GM21447 (cell line): Measurements from ENCODE around the gene FGF1.
A peak's percentile ranks its signal among the peaks of the same experiment; 100 is the strongest.
"Not testable (repeated sequence)": the region's sequence is repeated elsewhere in the genome, so short reads cannot be mapped to it uniquely, and the experiment has no call there.

Experiments
- ATAC-seq: cut with Tn5 transposase; IDR thresholded peaks from one replicate; pipeline ENCODE4 v1.9.1; 2021; ENCODE audit not compliant: unreplicated experiment

FGF1 gene

DNA sequence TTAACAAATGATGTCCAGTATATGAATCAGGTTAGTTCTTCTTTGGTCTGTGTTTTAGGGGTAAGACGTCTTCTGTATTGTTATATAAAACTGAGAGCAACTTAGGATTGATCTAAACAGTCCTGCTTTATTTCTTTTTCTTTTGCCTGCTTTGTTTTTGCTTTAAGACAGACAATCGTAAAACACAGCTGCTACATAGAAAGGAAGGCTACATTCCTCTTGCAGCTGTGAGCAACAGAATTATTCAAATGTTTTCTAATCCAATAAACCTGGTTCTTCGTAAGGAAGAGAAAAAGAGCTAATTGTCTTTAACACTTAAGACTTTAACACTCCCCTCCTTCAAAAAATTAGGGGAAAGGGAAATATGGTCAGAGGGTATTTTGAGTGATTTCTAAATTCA, 14.6 kb downstream of the FGF1 start:
- no peak for ATAC-seq

DNA sequence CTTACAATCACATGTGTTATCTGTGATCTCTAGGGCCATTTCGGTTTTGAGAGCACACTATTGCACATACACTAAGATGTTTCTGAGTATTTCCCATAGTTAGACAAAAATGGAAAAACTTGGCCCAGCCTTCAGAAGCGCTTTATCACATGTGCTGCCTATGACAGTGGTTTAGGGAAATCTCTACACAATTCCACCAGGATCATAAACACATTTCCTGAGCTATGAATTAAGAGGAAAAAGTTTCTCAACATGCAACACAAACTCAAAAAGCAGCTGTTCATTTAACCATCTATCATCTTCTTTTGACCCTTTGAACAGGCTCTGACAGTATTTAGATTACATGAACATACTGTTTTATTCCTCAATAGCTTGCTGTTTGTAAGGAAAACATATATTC, 15.1 kb downstream of the FGF1 start:
- no peak for ATAC-seq

DNA sequence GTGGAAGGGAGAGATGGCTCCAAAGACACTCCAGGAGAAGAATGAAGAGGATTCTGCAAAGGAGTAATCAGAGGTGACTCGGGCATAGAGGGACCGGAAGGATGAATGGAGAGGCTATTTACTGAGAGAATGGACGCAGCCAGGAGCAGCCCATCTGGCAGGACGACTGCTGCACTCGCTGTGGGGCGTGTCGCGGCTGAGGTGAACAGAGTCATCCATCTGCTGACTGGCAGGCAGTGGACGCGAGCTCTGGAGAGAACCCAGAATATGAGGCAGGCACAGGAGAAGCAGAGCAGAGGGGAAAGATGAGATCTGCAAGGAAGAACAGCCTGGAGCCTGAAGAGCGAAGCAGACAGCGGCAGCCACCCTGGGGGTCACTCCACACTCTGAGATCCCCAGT, 16.4 kb downstream of the FGF1 start:
- no peak for ATAC-seq

DNA sequence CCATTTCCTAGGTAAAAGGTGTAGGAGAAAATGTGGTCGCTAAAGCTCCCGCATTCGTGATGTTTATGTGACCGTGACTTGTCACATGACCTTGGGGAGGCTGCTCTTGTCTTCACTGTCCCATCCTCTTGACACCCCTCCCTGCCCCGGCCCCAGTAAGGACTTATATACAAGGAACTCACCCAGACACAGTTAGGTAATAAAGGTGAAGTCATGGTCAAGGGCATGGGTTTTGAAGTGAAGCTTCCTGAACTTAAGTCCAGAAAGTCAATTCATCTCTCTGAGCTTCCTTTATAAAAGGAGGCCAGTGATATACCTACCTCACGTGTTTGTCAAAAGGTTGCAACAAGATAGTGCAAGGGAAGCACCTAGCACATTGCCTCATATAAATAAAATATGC, 17.6 kb downstream of the FGF1 start:
- no peak for ATAC-seq

DNA sequence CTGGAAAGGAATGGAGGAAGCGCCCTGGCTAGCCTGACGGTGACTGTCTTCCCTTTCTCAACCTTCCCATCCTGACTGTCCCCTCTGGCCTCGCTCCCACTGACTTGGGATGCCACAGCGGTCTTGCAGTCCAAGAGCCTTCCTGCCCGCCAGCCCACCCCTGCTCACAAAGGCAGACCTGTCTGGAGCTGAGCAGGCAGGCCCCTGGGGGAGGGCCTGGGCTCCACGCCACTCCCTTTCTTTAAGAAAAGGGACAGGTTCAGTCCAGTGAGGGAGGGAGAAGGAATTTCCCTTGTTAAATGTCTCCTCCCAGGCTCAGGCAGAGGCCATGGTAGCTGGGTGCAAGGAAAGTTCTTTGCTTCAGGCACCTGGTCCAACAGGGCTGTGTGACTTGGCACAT, 18.1 kb downstream of the FGF1 start:
- no peak for ATAC-seq

DNA sequence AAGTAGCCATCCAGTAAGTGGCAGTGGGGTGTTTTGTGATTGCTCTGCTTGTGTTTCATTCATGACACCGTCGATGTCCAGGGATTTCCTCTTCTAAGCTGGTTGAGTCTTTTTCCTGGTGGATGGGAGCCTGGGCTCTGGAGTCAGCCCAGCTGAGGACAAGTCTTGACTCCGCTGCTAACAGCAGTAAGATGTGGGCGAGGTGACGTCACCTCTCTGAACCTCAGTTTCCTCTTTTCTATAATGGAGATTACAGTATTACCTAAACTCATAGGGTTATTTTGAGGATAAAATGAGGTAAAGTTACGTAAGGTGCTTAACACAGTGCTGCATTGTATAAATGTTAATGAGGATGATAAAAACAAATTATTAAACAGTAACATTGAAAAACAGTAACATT, 21.3 kb downstream of the FGF1 start:
- no peak for ATAC-seq

DNA sequence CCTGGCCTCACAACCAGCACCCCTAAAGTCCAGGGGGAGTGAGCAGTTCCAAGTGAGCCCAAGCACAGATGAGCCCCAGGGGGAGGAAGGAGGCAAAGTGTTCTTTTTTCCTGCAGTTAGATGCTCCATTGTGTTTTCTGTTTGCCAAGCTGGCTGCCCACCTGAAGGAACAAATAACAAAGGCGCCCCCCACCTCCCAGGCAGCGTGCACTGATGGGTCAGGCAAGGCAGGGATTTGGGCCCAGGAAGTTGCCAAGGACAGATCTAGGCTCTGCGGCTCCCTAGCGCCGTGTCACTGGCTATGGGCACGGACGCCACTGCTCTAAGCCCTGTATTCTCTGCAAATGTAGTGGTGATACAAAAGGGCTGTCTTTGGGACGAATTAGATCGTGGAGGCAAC, 21.8 kb downstream of the FGF1 start:
- no peak for ATAC-seq

DNA sequence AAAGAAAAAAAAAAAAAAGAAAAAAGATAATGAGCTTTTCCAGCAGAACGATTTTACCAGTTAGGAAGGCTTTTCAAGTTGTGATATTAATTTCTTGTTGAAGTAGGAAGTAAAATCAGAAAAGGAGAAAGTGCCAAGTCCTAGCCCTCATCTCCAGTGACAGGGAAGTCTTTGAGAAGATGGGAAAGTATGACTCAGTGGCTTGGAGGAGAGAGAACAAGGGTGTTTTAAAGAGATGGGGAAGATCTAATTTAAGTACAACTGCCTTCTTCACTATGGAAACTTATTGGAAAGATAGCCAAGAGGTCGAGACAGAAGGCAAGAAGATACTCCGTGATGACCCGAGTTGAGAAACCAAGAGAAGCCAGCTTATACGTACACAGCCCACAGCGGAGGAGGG, 22.6 kb downstream of the FGF1 start:
- no peak for ATAC-seq

DNA sequence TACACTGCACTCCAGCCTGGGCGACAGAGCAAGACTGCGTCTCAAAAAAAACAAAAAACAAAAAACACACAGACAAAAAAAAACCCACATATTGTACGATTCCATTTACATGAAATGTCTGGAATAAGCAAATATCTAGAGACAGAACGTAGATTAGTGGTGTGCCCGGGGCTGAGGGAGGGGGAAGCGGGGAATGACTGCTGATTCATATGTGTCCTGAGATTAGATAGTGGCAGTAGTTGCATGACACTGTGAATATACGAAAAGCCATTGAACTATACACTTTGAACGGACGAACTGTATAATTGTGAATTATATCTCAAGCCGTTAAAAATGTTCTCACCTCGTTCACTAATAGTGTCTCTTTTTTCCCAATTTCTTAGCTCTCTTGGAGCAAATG, 23.9 kb downstream of the FGF1 start:
- ATAC-seq = no peak

DNA sequence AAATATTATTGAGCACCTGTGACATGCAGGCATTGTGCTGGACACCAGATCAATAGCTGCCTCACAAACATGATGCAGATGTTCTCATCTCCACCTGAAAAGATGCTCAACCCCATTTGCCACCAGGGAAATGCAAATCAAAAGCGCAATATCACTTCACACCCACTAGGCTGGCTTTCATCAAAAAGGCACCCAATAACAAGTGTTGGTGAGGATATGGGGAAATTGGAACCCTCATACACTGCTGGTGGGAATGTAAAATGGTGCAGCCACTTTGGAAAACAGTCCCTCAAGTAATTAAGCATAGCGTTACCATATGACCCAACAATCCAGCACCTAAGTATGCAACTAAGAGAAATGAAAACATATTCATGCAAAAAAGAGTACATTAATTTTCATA, 24.7 kb downstream of the FGF1 start:
- no peak for ATAC-seq

DNA sequence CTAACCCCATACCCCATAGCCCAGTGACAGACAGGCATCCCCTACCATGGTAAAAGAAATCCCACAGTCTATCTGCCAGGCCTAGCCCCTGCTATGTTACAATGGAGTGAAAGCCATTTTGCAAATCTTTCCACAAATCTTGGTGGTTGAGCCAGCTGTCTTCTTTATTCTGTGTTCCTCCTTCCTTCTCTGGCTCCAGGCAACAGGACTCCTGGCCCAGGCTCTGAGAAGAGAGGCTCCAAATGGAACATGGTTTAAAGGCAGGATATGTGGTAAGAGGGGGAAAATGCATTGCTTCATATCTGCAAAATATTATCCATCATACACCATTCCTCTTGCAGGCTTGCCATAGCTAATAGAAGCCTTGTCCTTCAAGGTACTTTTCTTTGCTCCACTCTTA, 25.2 kb downstream of the FGF1 start:
- no peak for ATAC-seq

DNA sequence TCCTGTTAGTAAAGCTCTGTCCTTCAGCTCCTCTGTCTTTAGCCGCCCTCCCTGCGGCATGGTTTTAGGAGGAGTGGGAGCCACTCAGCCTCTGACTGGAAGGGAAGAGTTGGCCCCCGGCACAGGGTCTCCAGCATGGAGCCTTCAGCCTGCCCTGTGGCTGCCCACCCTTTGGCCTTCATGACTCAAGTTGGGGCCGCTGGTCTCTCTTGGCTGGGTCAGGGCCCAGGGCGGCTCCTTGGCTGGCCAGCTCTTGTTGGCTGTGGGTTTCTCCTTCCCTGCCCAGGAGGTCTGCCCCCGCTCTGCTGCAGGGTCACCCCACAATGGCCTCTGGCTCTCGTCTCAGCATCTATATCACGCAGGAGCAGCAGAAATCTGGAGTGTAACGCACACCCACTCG, 25.7 kb downstream of the FGF1 start:
- no peak for ATAC-seq

DNA sequence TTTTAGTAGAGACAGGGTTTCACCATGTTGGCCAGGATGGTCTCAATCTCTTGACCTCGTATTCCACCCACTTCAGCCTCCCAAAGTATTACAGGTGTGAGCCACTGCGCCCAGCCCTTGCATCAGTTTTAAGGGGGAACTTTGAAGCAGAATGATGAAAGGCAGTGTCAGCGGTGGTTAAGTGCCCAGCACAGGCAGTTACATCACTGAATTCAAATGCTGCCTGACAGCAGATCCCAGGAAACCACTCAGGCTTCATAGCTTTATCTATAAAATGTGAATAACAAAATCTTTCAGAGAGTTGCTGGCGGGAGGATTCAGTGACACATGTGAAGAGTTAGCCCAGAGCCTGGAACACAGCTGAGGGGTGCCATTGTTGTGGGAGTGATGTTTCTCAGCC, 26.5 kb downstream of the FGF1 start:
- ATAC-seq = no peak

DNA sequence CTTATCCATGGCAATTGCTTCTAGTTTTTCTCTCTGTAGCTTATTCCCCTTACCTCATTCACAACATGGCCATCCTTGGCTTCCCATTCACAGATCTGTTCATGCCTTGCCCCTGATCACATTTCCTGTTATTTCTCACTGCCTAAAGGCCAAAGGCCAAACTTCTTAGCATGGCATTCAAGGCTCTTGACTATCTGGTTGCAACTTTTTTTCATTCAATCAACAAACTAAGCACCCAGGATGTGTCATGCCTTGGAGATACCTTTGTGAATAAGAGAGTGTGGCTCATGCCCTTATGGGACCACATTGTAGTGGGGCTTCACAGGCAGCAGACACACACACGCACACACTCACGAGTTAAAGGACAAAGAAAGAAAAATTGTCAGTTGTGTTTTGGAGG, 27.6 kb downstream of the FGF1 start:
- ATAC-seq = no peak

DNA sequence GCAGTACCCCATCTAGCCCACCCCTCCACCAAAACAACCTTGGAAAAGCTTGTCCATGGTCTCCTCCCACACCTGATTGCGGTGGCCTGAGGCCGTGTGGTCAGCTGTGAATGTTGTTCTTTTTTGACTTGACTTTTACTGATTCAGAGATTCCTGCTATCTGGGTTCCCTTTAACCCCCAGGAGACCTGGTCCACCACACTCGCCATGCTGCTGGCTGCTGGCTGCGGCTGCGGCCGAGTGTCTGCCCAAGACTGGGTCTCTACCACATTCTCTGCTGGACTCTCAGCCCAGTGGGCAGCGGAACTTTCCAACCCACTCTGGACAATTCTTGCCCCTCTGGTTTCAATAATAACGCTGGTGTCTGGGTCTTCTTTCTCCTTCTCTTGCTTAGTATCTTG, 28.4 kb downstream of the FGF1 start:
- ATAC-seq = no peak

DNA sequence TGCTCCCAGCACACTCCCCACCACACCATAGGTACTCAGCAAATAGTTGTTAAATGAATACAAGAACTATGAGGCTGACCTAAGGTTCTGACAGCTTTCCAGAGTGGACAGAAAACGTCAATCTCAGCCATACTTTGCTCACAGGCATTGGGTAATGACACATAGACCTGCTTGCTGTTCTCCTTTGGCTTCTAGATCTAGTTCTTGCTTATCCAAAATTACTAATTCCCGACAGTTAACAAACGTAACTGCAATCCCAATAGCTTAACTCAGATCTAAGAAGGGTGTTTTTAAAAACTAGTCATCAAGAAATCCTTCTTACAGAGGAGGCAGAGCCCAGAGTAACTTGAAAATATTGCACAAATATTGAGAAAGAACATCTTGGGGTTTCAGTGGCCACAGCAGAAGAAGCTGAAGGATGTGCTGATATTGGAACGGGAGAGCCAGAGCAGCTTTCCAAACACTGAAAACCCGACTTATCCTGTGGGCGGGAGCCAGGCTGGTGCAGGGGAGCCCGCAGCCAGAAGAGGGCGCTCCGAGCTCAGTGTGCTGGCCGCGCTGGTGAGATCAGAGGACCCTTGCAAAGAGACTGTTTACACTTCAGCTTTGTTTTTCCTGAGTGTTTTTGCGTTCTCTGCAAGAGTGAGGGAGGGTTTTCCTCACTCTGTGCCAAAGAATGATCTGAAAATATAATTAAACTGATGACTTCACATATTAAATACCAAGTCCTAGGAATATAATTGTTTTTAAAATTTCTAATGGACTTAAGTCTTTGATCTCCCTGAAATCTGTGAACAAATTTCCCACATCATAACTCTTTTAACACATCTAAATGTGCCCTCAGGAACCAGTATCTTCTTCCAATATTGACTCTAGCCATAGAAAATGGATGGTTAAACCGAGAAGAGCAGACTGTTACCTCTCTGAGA, 30.3 kb downstream of the FGF1 start:
- ATAC-seq = peak; percentile 73

DNA sequence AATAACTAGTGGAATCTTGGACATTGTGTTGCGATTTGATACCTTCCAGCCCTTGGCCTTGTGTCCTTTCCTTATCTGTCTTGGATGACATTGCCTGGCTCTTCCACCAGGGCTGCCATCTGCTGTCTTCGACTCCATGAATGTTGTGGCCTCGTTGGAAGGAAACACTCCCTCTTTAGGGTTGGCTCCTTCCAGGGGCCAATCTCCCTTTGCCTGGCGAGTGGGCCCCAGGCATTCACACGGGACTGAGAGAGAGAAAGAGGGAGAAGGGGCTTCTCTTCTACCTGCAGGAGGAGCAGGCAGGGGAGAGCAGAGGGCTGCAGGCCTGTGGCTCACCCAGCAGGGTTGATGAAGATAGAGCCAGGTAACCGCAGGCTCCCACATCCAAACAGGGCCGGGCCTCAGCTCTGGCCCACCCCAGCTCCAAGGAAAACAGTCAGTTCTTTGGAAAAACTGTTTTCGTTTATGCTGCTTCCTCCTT, 31.3 kb downstream of the FGF1 start:
- ATAC-seq = no peak

DNA sequence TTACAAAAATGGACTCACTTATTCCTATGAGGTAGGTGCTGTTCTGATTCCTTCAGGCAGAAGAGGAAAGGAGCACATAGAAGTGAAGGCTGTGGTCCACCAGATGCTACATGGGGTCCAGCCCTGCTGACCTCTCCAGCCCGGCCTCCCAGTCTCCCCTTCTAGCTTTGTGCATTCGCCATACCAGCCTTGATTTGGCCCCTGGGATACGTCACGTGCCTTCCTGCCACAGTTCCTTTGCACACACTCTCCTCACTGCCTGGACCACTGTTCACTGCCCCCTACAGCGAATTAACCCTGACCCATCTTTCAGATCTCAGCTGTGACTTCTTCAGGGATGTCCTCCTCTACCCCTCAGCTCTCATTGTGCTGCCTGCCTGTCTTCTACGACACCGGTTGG, 32.6 kb downstream of the FGF1 start:
- ATAC-seq = no peak

DNA sequence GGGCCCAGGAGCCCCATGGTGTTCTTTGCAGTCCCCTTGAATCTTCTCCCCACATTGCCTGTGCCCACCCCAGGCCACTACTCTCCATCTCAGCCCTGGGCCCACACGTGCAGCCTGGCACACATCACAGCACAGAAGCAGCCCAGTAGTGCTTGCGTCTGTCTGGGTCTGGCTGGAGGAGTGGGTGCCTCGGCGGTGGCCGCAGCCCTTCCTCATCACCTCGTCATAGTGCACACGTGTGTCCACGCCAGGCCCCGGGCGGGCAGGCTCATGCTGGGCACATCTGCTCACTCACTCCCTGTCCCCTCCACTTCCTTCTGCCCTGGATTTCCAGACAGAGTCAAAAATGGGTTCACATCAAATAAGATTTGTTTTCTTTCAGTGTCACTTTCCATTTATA, 33.3 kb downstream of the FGF1 start:
- ATAC-seq = no peak

DNA sequence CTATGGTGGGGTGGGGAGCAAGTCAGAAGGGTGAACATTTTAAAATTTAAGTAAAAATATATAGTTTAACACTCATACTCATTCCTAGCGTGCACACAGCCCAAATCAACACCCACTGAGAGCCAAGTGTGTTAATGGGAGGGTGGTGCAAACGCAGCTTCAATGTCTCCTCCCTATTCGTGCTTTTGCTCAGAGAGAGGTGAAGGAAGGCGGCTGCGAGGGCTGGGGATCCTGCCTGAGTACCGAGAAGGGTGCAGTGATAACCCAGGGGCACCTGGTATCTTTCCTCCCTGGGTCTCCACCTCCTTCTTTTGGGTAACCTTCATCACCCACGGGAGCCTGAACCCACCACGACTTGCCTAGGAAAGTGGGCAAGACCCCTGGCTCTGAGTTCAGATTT, 35.0 kb downstream of the FGF1 start:
- ATAC-seq = no peak

DNA sequence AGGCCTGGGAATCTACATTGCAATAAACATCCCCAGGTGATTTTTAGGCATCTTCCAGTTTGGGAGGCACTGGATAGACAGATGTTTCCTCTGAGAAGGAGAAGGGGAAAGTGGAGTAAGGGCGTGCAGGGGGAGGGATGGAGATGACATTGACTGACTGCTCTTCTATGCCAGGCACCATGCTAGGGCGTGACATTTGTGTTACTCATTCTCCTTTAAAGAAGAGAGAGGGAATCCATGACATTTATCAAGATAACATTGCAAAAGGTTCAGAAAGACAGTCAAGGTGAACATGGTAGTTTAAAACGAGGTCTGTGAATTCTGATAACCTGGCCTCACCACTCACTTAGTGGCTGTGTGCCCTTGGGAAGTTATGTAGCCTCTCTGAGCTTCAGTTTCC, 35.8 kb downstream of the FGF1 start:
- no peak for ATAC-seq

DNA sequence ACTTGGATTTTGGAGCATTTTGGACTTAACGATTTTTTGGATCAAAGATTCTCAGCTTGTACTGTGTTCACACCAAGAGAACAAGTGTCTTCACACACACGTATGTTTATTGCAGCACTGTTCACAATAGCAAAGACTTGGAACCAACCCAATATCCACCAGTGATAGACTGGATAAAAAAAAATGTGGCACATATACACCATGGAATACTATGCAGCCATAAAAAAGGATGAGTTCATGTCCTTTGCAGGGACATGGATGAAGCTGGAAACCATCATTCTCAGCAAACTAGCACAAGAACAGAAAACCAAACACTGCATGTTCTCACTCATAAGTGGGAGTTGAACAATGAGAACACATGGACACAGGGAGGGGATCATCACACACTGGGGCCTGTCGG, 37.8 kb downstream of the FGF1 start:
- not testable (repeated sequence) for ATAC-seq

DNA sequence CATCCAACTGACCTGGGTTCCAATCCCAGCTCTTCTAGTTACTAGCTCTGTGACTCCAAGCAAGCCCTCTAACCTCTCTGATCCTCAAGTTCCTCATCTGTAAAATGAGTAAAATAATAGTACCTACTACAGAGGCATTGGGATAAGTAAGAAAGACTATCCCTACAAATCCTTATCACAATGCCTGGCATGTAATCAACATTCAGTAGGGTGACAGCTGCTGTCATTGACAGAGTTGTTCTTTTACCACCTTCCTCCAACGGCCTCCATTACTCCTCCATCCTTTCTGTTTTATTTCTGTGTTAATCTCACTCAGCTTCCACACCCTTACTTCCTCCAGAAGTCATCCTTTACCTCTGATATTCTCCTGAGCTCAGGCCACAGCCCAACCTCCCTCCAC, 40.4 kb downstream of the FGF1 start:
- ATAC-seq = no peak
